ENCODE data around the gene CBLC. TPM values are rescaled to one million over a fixed set of nuclear protein-coding genes. Genes with fewer than 3 reads are reported as not detected.

The CBLC gene
- total RNA-seq, 2 donors from 2014 or later = 30.1 to 33.6 TPM

DNA sequence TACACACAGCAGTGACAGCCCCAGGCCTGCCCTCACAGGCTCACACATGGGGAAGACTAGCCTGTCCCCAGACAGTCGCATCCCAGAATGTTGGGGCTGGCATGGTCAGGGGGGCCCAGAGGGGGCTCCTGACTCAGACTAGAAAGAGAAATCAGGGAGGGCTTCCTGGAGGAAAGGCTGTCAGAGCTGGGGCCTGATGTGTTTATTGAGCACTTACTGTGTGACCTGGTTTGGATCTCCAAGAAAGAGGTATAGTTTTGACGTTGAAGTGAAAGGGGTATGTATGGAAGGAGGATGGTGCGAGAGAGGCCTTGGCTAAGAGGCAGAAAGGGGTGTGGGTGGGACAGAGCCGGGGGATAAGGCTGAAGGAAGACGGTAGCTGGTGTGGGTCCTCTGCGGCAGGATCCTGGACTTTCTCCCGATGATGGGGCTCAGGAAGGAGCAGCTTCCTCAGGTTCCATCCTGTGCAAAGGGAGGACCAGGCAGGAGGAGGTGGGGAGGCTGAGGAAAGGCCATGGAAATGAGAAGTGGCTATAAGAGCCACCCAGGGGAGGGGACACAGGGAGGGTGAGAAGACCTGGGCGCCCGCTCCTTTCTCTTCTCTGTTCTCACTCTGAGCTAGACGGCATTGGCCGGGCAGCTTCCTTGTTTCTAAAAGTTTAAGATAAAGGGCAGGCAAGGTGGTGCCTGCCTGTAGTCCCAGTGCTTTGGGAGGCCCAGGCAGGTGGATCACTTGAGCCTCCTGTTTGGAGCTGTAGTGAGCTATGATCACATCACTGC is 45.3 kb upstream of the CBLC start:
- Histone ChIP-seq H3K36me3 (no peaks in the 10 kb centered on the region), H3K9me3 (no peaks in the 10 kb centered on the region), H3K4me1 (replicated peaks) (no peaks in the 10 kb centered on the region), H3K27me3 (replicated peaks; ENCODE audit: insufficient read depth) (no peaks in the 10 kb centered on the region), H3K4me3 (no peak overlapping the region), H3K27ac (no peak overlapping the region)
- TF ChIP-seq, protein P1, sequence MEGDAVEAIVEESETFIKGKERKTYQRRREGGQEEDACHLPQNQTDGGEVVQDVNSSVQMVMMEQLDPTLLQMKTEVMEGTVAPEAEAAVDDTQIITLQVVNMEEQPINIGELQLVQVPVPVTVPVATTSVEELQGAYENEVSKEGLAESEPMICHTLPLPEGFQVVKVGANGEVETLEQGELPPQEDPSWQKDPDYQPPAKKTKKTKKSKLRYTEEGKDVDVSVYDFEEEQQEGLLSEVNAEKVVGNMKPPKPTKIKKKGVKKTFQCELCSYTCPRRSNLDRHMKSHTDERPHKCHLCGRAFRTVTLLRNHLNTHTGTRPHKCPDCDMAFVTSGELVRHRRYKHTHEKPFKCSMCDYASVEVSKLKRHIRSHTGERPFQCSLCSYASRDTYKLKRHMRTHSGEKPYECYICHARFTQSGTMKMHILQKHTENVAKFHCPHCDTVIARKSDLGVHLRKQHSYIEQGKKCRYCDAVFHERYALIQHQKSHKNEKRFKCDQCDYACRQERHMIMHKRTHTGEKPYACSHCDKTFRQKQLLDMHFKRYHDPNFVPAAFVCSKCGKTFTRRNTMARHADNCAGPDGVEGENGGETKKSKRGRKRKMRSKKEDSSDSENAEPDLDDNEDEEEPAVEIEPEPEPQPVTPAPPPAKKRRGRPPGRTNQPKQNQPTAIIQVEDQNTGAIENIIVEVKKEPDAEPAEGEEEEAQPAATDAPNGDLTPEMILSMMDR (IDR thresholded peaks at IDR 0.05) = no peak
- TF ChIP-seq POLR2AphosphoS5 (IDR thresholded peaks at IDR 0.05) = no peak
- no peak for TF ChIP-seq POLR2A (IDR thresholded peaks at IDR 0.05)
- no peak for DNase-seq (ENCODE audit: low spot score)
- 75% methylated on average over 11 of the region's 11 CpGs for WGBS
- intact Hi-C loops (cut with DNase I) = no loop called here

- Histone ChIP-seq H3K27me3 (replicated peaks; ENCODE audit: insufficient read depth) (no peaks in the 10 kb centered on the region), H3K4me1 (replicated peaks) (no peaks in the 10 kb centered on the region), H3K36me3 (no peaks in the 10 kb centered on the region), H3K27ac (no peak overlapping the region), H3K4me3 (no peak overlapping the region), H3K9me3 (no peaks in the 10 kb centered on the region)
- intact Hi-C loops (cut with DNase I) = no loop called here
- TF ChIP-seq, protein P1 (IDR thresholded peaks at IDR 0.05) = no peak
- no peak for TF ChIP-seq POLR2AphosphoS5 (IDR thresholded peaks at IDR 0.05)
- no peak for TF ChIP-seq POLR2A (IDR thresholded peaks at IDR 0.05)
- 42% methylated on average over 1 of the region's 1 CpG for WGBS
- no peak for DNase-seq (ENCODE audit: low spot score)
These were observed 43.3 kb upstream of the CBLC start for GRCh38 chr19:44734357-44734756.

DNA sequence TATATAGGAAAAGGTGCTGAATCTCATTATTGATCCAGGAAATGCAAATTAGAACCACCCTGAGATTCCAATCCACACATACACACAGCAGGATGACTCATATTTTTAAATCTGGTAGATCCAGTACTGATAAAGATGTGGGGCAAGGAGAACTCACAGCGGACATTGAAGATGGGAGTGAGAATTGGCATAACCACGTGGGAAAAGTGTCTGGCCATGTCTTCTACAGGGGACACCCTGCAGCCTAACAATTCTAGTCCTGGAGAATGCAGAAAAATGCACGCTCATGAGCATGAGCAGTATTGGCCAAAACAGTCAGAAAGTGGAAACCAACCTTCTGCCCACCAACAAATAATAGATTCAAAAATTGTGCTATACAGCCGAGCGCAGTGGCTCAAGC is 42.7 kb upstream of the CBLC start:
- Histone ChIP-seq H3K4me3 (no peak overlapping the region), H3K4me1 (replicated peaks) (no peaks in the 10 kb centered on the region), H3K36me3 (no peaks in the 10 kb centered on the region), H3K27me3 (replicated peaks; ENCODE audit: insufficient read depth) (no peaks in the 10 kb centered on the region), H3K27ac (no peak overlapping the region), H3K9me3 (no peaks in the 10 kb centered on the region)
- intact Hi-C loops (cut with DNase I) = no loop called here
- DNase-seq (ENCODE audit: low spot score) = no peak
- TF ChIP-seq, protein P1 (IDR thresholded peaks at IDR 0.05) = no peak
- TF ChIP-seq POLR2AphosphoS5 (IDR thresholded peaks at IDR 0.05) = no peak
- no peak for TF ChIP-seq POLR2A (IDR thresholded peaks at IDR 0.05)
- WGBS = 53% methylated on average over 5 of the region's 5 CpGs

GRCh38 chr19:44737238-44738071 is 40.2 kb upstream of the CBLC start:
- no peaks in the 10 kb centered on the region for H3K36me3 ChIP-seq
- H3K4me1 ChIP-seq (replicated peaks) = peaks cover 4% of the 10 kb centered on the region
- no peak overlapping the region for H3K27ac ChIP-seq

More at GRCh38 chr19:44737238-44738071, 40.2 kb upstream of the CBLC start:
- H3K27me3 ChIP-seq (replicated peaks; ENCODE audit: insufficient read depth) = no peaks in the 10 kb centered on the region
- DNase-seq (ENCODE audit: low spot score) = no peak
- intact Hi-C loops (cut with DNase I) = no loop called here
- 54% methylated on average over 13 of the region's 13 CpGs for WGBS
- no peaks in the 10 kb centered on the region for H3K9me3 ChIP-seq
- no peak overlapping the region for H3K4me3 ChIP-seq
- TF ChIP-seq POLR2A (IDR thresholded peaks at IDR 0.05) = no peak
- TF ChIP-seq, protein P1 (IDR thresholded peaks at IDR 0.05) = no peak
- TF ChIP-seq POLR2AphosphoS5 (IDR thresholded peaks at IDR 0.05) = no peak
